Measurements from ENCODE around the gene TFAP2B.

GRCh38 chr6:50840811-50841192, 22.1 kb downstream of the TFAP2B start:
- no peak for TF ChIP-seq MAX (IDR thresholded peaks at IDR 0.05)
- no peak for TF ChIP-seq NFIC (IDR thresholded peaks at IDR 0.05)
- TF ChIP-seq EP300 (IDR thresholded peaks at IDR 0.05; ENCODE audit: borderline replicate concordance): no peak
- TF ChIP-seq YY1 (IDR thresholded peaks at IDR 0.05; ENCODE audit: low read depth): no peak
- no peak for TF ChIP-seq TAF1 (IDR thresholded peaks at IDR 0.05; ENCODE audit: low read depth)
- TF ChIP-seq REST (IDR thresholded peaks at IDR 0.05; ENCODE audit: low read depth): no peak
- no peak for TF ChIP-seq FOXM1 (IDR thresholded peaks at IDR 0.05; ENCODE audit: borderline replicate concordance, low read depth)
- no peak for TF ChIP-seq CREB1 (IDR thresholded peaks at IDR 0.05; ENCODE audit: low read depth)
- no peak for TF ChIP-seq TEAD4 (IDR thresholded peaks at IDR 0.05)
- no peak for TF ChIP-seq ZBTB7A (IDR thresholded peaks at IDR 0.05; ENCODE audit: low read depth)
- TF ChIP-seq EGR1 (IDR thresholded peaks at IDR 0.05): no peak
- no peak for TF ChIP-seq RAD21 (IDR thresholded peaks at IDR 0.05; ENCODE audit: low read depth)
- TF ChIP-seq CEBPB (IDR thresholded peaks at IDR 0.05): no peak

Measured in Ishikawa (cell line).